K562 (cell line): Measurements from ENCODE around the gene SMG5. TPM values are rescaled to one million over a fixed set of nuclear protein-coding genes. Genes with fewer than 3 reads are reported as not detected.

ENCODE experiments used
- ASH1L ChIP-seq: fragments of 450-650 bp; IDR thresholded peaks from 2 replicates; pipeline ENCODE4 v1.6.1; 2018; ENCODE audit warnings: borderline replicate concordance, mild to moderate bottlenecking, low read depth; ENCODE audit not compliant: partially characterized antibody
- BRF1 ChIP-seq: IDR thresholded peaks from 3 replicates; pipeline ENCODE4 v1.6.1; 2011; ENCODE audit warnings: borderline replicate concordance, mild to moderate bottlenecking; ENCODE audit not compliant: insufficient read length; ENCODE audit errors: extremely low read depth
- CEBPZ ChIP-seq: fragments of 150-350 bp; IDR thresholded peaks from 2 replicates; pipeline ENCODE4 v1.6.1; 2014; ENCODE audit warnings: low read depth, mild to moderate bottlenecking, low read length, borderline replicate concordance
- E2F1 ChIP-seq: sonication (generic); formaldehyde crosslinking; IDR thresholded peaks from 2 replicates; pipeline ENCODE4 v1.8.1; 2023; ENCODE audit warnings: mild to moderate bottlenecking, missing genetic modification reagents, moderate library complexity
- HLTF ChIP-seq: fragments of 450-650 bp; IDR thresholded peaks from 2 replicates; pipeline ENCODE4 v1.6.1; 2016
- HMG20A ChIP-seq: fragments of 450-650 bp; formaldehyde crosslinking; conservative IDR thresholded peaks from 2 replicates; pipeline ENCODE4 v1.4.0; 2020; ENCODE audit warnings: mild to moderate bottlenecking, mixed read lengths
- HNRNPL ChIP-seq: fragments of 200-400 bp; formaldehyde crosslinking; IDR thresholded peaks from 2 replicates; pipeline ENCODE4 v1.6.1; 2017; ENCODE audit warnings: low read depth, mild to moderate bottlenecking, low read length
- NCOA6 ChIP-seq: fragments of 450-650 bp; IDR thresholded peaks from 2 replicates; pipeline ENCODE4 v1.6.1; 2017; ENCODE audit warnings: mild to moderate bottlenecking
- PHF21A ChIP-seq: fragments of 450-650 bp; IDR thresholded peaks from 2 replicates; pipeline ENCODE4 v1.6.1; 2017; ENCODE audit warnings: low read depth, borderline replicate concordance
- PKNOX1 ChIP-seq: fragments of 450-650 bp; IDR thresholded peaks from 2 replicates; pipeline ENCODE4 v1.6.1; 2016
- RB1 ChIP-seq: fragments of 450-650 bp; IDR thresholded peaks from 2 replicates; pipeline ENCODE4 v1.6.1; 2017; ENCODE audit warnings: low read depth, mild to moderate bottlenecking
- RFX5 ChIP-seq: IDR thresholded peaks from 2 replicates; pipeline ENCODE4 v1.6.1; 2011; ENCODE audit warnings: low read depth, mild to moderate bottlenecking, improper control_type of control experiment, low read length
- RFX7 ChIP-seq: fragments of 250-450 bp; sonication (Bioruptor Pico); IDR thresholded peaks from 2 replicates; pipeline ENCODE4 v1.5.1; 2021; ENCODE audit warnings: mild to moderate bottlenecking
- RHOXF2B ChIP-seq: fragments of 250-450 bp; sonication (Bioruptor Pico); conservative IDR thresholded peaks from 2 replicates; pipeline ENCODE4 v1.5.1; 2021
- SMAD1 ChIP-seq: fragments of 150-350 bp; IDR thresholded peaks from 2 replicates; pipeline ENCODE4 v1.6.1; 2014; ENCODE audit warnings: low read length, low read depth; ENCODE audit not compliant: partially characterized antibody
- ZBTB1 ChIP-seq: sonication (generic); formaldehyde crosslinking; IDR thresholded peaks from 2 replicates; pipeline ENCODE4 v1.8.1; 2023; ENCODE audit warnings: missing genetic modification reagents, low read depth, mild to moderate bottlenecking, borderline replicate concordance
- ZNF140 ChIP-seq: fragments of 250-450 bp; sonication (Bioruptor Pico); IDR thresholded peaks from 2 replicates; pipeline ENCODE4 v1.8.0; 2021; ENCODE audit warnings: moderate library complexity, mild to moderate bottlenecking, inconsistent platforms
- ZNF212 ChIP-seq: fragments of 450-650 bp; formaldehyde crosslinking; IDR thresholded peaks from 2 replicates; pipeline ENCODE4 v1.4.0; 2020; ENCODE audit warnings: mild to moderate bottlenecking
- ZNF224 ChIP-seq: sonication (generic); formaldehyde crosslinking; IDR thresholded peaks from 2 replicates; pipeline ENCODE4 v1.8.0; 2022; ENCODE audit warnings: mild to moderate bottlenecking, missing genetic modification reagents
- ZNF24 ChIP-seq: fragments of 450-650 bp; IDR thresholded peaks from 2 replicates; pipeline ENCODE4 v1.6.1; 2016
- ZNF347 ChIP-seq: fragments of 450-650 bp; formaldehyde crosslinking; IDR thresholded peaks from 2 replicates; pipeline ENCODE4 v1.4.0; 2020; ENCODE audit warnings: low read depth, mild to moderate bottlenecking, moderate library complexity
- ZNF507 ChIP-seq: conservative IDR thresholded peaks from 2 replicates; pipeline ENCODE4 v1.6.1; 2017; ENCODE audit warnings: missing genetic modification characterization, missing compliant biosample characterization
- polyA plus RNA-seq, 8 experiments: library from polyadenylated mRNA; depleted of rRNA in 4 of 8; stranded (reverse) in 5 of 8; unstranded in 3 of 8; fragments of >200 nt; fragmentation: Nextera tagmentation in 2 of 8; fragmentation: Illumina TruSeq in 1 of 8; extraction: Ambion mirVana in 2 of 8; extraction: Trizol in 1 of 8; gene quantifications; 2 replicates each; pipeline versions ENCODE4 v1.2.1 to v1.2.3, GENCODE V29; 2011 to 2014; ENCODE audit warnings: inconsistent platforms in 1 of 8, missing spikeins in 1 of 8
- total RNA-seq, 7 experiments: library from RNA; depleted of rRNA in 6 of 7; stranded (reverse); fragments of >200 nt in 6 of 7; fragmentation: Illumina TruSeq in 2 of 7; extraction: Trizol in 2 of 7; gene quantifications; 2 replicates each; pipeline versions ENCODE4 v1.2.1 to v1.2.3, GENCODE V29; 2011 to 2021; ENCODE audit warnings: low replicate concordance in 1 of 7
- TF ChIP-seq, protein P1 (sequence below): sonication (generic); formaldehyde crosslinking; IDR thresholded peaks from 2 replicates; pipeline ENCODE4 v1.8.1; 2022; ENCODE audit warnings: missing genetic modification reagents

The SMG5 gene
- total and polyA plus RNA-seq, 9 of the 15 experiments (the other 6 are each of a cell fraction or from before 2014, with no cell fraction given): 1.4 to 85.9 (median 53.0) TPM

GRCh38 chr1:156282479-156283222 lies at the start of gene SMG5 (continued):
- TF ChIP-seq HLTF: no peak
- peak; percentile 41 for TF ChIP-seq ASH1L
- no peak for TF ChIP-seq ZNF347
- no peak for TF ChIP-seq ZNF24
- TF ChIP-seq PKNOX1: peak; percentile 57; the same call in 1 of the 2 replicates
- peak; percentile 77 for TF ChIP-seq E2F1 (CRISPR knock-in tag)
- no peak for TF ChIP-seq ZNF224 (CRISPR knock-in tag)
- no peak for TF ChIP-seq CEBPZ
- TF ChIP-seq ZNF212 (CRISPR knock-in tag): no peak
- TF ChIP-seq NCOA6: no peak; the same call in 1 of the 2 replicates
- no peak for TF ChIP-seq RFX5
- TF ChIP-seq RB1: peak; percentile 83
- TF ChIP-seq, protein P1, sequence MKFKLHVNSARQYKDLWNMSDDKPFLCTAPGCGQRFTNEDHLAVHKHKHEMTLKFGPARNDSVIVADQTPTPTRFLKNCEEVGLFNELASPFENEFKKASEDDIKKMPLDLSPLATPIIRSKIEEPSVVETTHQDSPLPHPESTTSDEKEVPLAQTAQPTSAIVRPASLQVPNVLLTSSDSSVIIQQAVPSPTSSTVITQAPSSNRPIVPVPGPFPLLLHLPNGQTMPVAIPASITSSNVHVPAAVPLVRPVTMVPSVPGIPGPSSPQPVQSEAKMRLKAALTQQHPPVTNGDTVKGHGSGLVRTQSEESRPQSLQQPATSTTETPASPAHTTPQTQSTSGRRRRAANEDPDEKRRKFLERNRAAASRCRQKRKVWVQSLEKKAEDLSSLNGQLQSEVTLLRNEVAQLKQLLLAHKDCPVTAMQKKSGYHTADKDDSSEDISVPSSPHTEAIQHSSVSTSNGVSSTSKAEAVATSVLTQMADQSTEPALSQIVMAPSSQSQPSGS (CRISPR knock-in tag): no peak
- TF ChIP-seq SMAD1: peak; percentile 51
- no peak for TF ChIP-seq ZNF140
- TF ChIP-seq RHOXF2B: no peak
- no peak for TF ChIP-seq ZNF507
- TF ChIP-seq PHF21A: no peak
- TF ChIP-seq RFX7 (CRISPR knock-in tag): no peak
- TF ChIP-seq HNRNPL: no peak
- peak; percentile 67; the same call in 1 of the 2 replicates for TF ChIP-seq ZBTB1 (CRISPR knock-in tag)
- no peak for TF ChIP-seq HMG20A (CRISPR knock-in tag)
- no peak for TF ChIP-seq BRF1
